Measurements from ENCODE around the gene WDR49. TPM values are rescaled to one million over a fixed set of nuclear protein-coding genes. Genes with fewer than 3 reads are reported as not detected.

WDR49 gene
- total RNA-seq, 1 experiment from 2014 or later, result 1.3 TPM

DNA sequence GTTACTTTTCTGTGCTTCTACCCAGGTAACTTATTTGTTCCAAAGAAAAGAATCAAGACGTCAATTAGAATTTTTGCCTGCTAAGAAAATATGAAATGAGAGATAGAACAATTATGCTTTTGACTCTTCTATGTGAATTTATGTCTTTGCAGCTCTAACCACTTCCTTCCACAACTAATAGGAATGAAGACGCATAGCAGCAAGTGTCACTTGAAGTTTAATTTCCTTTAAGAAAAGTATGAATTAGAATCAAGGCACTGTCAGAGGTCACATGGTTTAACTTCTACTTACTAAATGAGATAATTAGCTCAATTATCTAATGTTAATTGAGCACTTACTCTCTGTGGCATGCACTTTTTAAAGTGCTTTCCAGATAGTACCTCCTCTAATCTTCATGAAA is 3.3 kb downstream of the WDR49 start:
- Histone ChIP-seq H2BK15ac (ENCODE audit: low read depth, low read length) (no peak overlapping the region), H2AK5ac (ENCODE audit: insufficient read length, low read length) (no peak overlapping the region), H3K23ac (ENCODE audit: insufficient read length, low read depth, low read length) (no peak overlapping the region), H3K56ac (ENCODE audit: insufficient read length, low read depth, low read length) (no peak overlapping the region), H3K79me1 (ENCODE audit: insufficient read depth, low read depth, low read length, poor library complexity, severe bottlenecking) (no peaks in the 10 kb centered on the region), H2BK5ac (ENCODE audit: insufficient read length, low read length) (no peak overlapping the region), H3K14ac (ENCODE audit: insufficient read depth, low read length) (no peak overlapping the region), H4K91ac (ENCODE audit: insufficient read length, low read depth, low read length) (no peak overlapping the region), H4K5ac (ENCODE audit: insufficient read length, low read depth, low read length) (no peak overlapping the region), H2BK20ac (ENCODE audit: low read depth, low read length, poor library complexity, severe bottlenecking) (no peak overlapping the region), H3K27ac (ENCODE audit: insufficient read length, low read depth, low read length) (no peak overlapping the region), H4K8ac (replicated peaks; ENCODE audit: insufficient read length, low read depth, low read length) (no peak overlapping the region), H3K9me3 (ENCODE audit: control insufficient read depth, low read depth, low read length) (no peaks in the 10 kb centered on the region), H3K23me2 (ENCODE audit: insufficient read length, low read depth, low read length, poor library complexity, severe bottlenecking) (no peaks in the 10 kb centered on the region), H3K9ac (ENCODE audit: extremely low read depth, insufficient read length, low read length) (no peak overlapping the region), H3T11ph (ENCODE audit: low read length) (no peak overlapping the region), H2AFZ (ENCODE audit: low read length) (no peak overlapping the region), H3K27me3 (ENCODE audit: insufficient read depth, low read length) (no peaks in the 10 kb centered on the region), H3K4me1 (ENCODE audit: insufficient read depth, low read length) (no peaks in the 10 kb centered on the region; the same call in 1 of the 2 replicates), H2BK12ac (ENCODE audit: insufficient read length, low read depth, low read length) (no peak overlapping the region), H4K20me1 (ENCODE audit: control insufficient read depth, insufficient read depth, insufficient read length) (no peaks in the 10 kb centered on the region), H3K4ac (ENCODE audit: low read depth, low read length) (no peak overlapping the region), H3K79me2 (ENCODE audit: insufficient read depth, low read length) (no peaks in the 10 kb centered on the region), H2BK120ac (ENCODE audit: low read depth, low read length, poor library complexity, severe bottlenecking) (no peak overlapping the region), H3K4me2 (ENCODE audit: insufficient read depth, insufficient read length, low read length) (no peak overlapping the region), H3K18ac (ENCODE audit: insufficient read length, low read depth, low read length) (no peak overlapping the region)
- Mint-ChIP-seq H3K9me3 (peaks cover 2% of the 10 kb centered on the region in 2 experiments; a peak in 3 of 5 replicates), H3K36me3 (ENCODE audit: insufficient read depth in 1 of 3, low read depth in 3 of 3) (peaks cover 0 to 15% (median 3%) of the 10 kb centered on the region in 3 experiments; a peak in 4 of 7 replicates), H3K4me1 (peaks cover 31 to 33% of the 10 kb centered on the region in 2 experiments), H3K27ac (no peak overlapping the region), H3K4me3 (no peak overlapping the region), H3K27me3 (ENCODE audit: low read depth) (no peaks in the 10 kb centered on the region)
- no peak for DNase-seq
- TF ChIP-seq, protein P1, sequence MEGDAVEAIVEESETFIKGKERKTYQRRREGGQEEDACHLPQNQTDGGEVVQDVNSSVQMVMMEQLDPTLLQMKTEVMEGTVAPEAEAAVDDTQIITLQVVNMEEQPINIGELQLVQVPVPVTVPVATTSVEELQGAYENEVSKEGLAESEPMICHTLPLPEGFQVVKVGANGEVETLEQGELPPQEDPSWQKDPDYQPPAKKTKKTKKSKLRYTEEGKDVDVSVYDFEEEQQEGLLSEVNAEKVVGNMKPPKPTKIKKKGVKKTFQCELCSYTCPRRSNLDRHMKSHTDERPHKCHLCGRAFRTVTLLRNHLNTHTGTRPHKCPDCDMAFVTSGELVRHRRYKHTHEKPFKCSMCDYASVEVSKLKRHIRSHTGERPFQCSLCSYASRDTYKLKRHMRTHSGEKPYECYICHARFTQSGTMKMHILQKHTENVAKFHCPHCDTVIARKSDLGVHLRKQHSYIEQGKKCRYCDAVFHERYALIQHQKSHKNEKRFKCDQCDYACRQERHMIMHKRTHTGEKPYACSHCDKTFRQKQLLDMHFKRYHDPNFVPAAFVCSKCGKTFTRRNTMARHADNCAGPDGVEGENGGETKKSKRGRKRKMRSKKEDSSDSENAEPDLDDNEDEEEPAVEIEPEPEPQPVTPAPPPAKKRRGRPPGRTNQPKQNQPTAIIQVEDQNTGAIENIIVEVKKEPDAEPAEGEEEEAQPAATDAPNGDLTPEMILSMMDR (conservative IDR thresholded peaks at IDR 0.05), result no peak
- no CpG with 5 or more reads among the region's 2 CpGs for WGBS (ENCODE audit: extremely low coverage, insufficient read length, low lambda C conversion rate)

All from H9 (cell line).